Hematopoietic multipotent progenitor cell (in vitro differentiated cells): ENCODE measurements around the gene IBTK. TPM values are rescaled to one million over a fixed set of nuclear protein-coding genes. Genes with fewer than 3 reads are reported as not detected.
"Not testable (repeated sequence)": the region's sequence is repeated elsewhere in the genome, so short reads cannot be mapped to it uniquely, and the experiment has no call there.

Experiments
- DNase-seq, 3 donors: peaks; one replicate each; pipeline ENCODE4 v3.0.0-alpha.2; 2011 to 2015; ENCODE audit warnings: low read depth in 2 of 3, low spot score in 2 of 3
- total RNA-seq: library from RNA; depleted of rRNA; stranded (reverse); fragments of >200 nt; gene quantifications from one replicate; pipeline ENCODE4 v1.2.3, GENCODE V29; 2012

Gene IBTK
- total RNA-seq, 1 donor, result 15.1 TPM

DNA sequence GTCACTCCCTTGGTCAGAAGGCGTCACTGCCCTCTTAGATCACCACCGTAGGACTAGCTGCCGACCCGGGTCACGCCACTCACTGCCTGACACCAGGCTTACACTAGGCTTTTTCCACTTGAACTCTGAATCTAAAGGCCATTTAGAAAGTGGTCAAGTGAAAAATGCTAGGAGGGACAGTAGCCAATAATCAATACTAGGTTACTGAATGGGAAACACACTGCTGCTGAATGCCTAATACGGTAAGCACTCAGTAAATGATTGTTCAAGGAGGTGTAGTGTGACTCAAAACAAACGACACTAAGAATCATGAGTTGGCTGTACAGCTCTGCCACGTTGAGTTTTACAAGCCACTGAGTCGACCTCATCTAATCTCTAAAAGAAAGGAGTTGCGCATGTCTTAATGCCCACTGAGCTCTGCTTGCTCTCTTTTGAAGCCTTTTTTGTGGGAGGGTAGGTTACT is 760 bp upstream of the IBTK start:
- DNase-seq, result no peak

DNA sequence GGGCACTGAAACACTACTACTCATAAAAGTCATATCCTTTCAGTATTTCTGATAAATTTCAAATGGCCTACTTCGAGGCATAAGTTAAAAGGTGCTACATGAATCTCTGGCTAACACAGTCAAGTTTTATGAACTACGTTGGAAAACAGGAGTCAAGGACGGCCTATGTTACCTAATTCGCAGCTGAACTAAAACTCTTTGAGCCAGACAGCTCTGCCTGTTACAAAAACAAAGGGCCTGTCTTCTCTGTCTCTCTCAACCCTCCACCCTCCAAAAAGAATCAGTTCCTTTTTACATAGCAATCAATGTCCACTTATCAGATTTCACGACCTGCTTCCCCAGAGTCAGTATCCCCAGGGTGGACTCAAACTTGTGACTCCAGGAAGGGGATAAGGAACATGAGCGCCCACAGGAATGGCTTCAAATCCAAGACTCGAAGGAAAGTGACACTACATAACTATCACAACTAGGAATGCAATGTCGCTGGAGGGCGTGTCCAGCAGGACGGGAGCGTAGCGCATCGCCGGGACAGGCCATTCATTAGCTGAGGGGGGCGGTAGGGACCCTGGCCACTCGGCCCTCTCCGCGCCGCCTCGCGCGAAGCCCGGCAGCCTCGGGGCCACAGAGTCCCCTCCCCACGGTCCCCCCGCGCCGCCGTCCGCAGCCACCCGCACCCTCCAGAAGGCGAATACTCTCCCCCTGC is 591 bp downstream of the IBTK start:
- DNase-seq, result peak in 2 of 3 donors; percentile 61 to 65

DNA sequence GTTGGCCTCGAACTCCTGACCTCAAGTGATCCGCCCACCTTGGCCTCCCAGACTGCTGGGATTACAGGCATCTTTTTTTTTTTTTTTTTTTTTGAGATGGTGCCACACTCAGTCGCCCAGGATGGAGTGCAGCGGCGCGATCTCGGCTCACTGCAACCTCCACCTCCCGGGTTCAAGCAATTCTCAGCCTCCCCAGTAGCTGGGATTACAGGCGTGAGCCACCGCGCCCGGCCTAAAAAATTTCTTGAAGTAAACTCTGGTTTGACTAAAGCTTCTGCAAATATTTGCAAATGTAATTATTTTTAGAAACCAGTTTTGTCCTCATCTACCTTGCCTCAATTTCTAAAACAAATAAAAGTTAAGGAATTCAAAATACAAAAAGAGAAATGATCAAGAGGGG is 1.2 kb downstream of the IBTK start:
- no peak for DNase-seq

DNA sequence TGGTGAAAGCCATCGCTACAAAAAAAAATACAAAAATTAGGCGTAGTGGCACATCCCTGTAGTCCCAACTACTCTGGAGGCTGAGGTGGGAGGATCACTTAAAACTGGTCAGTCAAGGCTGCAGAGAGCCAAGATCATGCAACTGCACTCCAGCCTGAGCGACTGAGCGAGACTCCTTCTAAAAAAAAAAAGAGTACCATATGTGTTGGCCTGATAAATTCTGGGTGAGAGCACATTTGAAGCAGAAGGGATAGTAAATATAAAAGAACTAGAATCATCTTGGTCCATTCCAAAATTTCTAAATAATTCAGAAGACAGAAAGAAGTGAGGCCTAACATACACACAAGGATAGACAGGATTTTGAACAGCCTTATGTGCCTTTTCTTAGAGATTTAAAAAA is 2.2 kb downstream of the IBTK start:
- DNase-seq, result no peak

DNA sequence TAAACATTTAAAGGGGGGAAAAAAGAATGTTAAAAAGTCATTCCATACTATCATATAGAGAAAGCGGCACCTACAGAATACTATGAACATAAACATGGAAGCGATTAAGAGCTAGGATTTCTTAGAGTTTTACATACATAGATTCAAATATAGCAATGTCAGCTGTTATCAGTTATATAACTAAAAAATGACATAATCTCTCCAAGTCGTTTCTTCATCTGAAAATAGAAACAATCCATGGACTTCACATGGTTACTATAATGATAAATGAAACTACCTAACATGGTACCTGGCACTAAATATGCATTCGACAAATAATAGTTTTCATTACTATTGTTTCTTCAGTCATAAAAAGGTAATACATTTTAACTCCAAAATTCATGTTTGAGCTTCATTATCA is 3.7 kb downstream of the IBTK start:
- DNase-seq, result no peak

DNA sequence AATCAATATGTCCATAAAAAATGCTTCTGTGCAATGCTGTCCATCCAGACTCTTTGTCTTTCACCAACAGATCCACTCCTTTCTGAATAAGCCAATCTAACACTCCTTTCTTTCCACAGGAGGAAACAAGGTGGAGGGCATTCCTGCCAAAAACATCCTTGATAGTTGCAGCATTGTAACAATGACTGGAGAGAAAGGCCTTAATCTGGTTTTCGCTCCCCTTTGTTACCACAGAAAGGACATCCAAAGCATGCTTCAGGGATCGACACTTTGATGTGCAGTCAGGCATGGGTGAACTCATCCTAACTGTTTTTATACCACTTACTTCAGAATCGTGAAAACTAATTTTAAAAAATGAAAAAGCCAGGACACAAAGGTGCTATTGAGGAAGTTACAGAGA is 7.4 kb downstream of the IBTK start:
- DNase-seq, result no peak

DNA sequence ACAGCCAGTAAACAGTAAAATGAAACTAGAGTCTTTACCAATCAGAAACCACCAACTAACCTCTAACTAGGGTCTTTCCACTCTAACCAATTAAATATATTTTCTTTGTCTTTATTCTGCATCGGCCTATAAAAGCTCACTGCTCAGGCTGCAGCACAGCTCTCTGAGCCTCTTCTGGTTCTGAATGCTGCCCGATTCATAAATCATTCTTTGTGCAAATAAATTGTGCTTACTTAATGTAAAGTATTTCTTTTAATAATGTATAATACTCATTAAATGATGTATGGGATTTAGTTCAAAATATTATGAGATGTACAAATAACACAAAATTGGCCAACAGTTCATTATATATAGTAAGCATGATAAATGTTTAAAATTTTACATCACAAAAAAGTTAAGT is 7.9 kb downstream of the IBTK start:
- DNase-seq, result no peak

DNA sequence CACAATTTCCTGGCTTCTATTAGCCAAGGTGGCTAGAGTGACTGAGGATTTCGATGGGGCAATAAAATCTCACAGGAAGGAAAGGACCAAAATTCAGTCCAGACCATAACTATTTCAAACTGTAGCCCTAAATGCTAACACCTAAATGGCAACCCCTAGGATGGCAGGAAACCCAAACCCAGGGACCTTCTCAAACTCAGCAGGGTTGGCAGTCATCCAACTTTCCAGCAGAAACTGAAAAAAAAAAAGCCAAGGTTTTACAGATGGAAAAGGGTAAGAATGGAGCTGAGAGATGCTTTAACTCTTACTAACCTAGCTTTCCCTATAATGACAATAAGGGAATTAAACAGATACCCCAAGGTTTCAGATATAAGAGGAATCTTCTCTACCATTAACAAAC is 10.5 kb downstream of the IBTK start:
- DNase-seq, result peak in 1 of 3 donors; percentile 10

DNA sequence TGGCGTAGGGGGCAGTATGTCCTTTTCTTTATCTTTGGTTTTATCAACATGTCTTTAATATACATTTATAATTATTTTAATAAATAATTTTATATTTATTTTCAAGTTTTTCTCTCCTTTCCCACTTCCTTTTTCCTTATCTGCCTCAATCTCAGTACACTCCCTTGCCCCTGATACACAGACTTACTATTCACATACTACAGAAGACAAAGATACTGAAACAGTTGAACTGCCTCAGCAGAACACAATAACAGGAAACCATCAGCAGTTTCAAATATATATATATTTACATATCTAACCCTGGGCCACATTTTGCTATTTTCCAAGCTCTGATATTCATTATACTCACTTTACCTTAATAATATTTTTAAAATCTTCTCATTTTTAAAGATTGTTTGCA is 19.8 kb downstream of the IBTK start:
- no peak for DNase-seq

DNA sequence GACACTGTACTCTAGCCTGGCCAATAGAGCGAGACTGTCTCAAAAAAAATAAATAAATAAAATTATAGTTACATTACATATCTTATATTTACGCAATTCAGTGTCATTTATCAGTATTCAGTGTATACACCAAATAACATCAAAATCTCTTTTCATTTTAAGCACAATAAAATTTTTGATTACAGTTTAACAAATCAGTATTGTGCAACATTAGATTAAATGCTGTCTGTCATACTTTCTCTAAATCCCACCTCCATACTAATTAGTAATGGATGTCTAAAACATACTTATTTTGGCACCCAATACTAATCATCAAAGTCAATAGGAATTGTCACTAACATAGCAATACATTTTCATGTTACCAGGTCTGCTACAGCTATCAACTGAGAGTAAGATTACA is 27.4 kb downstream of the IBTK start:
- DNase-seq, result no peak

DNA sequence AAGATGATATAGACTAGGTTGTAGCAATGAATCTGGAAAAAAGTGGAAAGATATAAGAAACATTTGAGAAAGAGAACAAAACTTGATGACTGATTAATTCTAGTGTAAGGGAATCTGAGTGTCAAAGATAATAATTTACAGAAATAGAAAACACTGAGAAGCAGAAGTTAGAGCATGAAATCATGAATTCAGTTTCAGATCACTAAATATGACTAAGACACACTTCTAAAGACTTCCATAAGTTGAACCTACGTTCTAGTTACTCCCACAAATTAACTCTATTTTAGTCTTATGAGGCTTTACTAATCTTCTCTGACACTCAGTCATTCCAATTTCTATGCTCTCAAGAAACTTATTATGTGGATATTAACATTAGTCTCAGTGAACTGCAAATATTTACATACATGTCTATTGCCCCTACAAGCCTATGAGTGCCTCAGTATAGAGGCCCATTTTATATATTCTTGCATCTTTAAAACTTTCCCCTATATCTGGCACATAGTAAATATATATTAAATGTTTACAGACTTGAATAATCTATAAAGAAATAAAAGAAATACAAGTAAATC is 30.4 kb downstream of the IBTK start:
- no peak for DNase-seq

DNA sequence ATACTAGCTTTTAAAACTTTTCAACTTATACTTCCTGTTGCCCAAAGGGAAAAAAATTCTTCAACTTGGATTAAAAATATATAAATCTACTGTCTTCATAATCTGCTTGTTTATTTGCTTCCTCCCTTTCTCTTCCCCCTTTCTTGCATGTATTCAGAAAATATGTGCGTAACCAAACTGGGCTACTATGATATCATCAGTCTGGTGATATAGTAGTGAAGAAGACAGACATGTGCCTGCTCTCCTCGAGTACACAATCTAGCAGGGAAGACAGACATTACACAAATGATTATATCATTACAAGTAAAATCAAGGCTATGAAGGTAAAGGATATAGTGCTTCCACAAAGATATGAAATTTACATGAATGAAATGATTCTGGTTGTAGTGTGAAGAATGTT is 31.0 kb downstream of the IBTK start:
- DNase-seq, result no peak

DNA sequence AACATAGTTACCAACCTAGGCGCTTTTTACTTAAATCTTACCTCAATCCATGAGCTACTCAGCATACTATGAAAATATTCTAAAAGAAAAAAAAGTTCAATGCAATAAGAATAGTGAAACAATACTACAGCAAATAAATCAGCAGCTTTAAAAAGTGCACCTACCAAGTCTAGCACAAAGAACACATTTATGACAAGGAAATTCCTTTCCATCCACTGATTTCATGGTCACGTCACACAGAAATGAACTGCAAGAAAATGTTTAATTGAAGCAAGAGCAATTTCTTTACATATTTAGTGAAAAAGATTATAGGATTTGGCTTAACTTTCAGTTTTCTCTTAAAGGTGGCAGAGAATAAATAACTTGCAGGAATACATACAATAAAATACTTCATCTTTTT is 36.2 kb downstream of the IBTK start:
- DNase-seq, result no peak

DNA sequence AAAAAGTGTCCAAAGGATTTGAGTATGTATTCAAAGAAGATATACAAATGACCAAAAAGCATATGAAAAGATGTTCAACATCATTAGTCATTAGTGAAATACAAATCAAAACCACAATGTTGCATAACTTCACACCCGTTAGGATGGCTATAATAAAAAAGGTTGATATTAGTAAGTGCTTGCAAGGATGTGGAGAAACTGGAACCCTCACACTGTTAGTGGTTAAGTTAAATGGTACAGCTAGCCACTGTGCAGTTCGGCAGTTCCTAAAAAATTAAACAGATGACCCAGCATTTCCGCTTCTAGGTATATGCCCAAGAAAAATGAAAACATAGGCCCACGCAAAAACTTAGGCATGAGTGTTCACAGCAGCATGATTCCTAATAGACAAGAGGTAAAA is 38.6 kb downstream of the IBTK start:
- no peak for DNase-seq

DNA sequence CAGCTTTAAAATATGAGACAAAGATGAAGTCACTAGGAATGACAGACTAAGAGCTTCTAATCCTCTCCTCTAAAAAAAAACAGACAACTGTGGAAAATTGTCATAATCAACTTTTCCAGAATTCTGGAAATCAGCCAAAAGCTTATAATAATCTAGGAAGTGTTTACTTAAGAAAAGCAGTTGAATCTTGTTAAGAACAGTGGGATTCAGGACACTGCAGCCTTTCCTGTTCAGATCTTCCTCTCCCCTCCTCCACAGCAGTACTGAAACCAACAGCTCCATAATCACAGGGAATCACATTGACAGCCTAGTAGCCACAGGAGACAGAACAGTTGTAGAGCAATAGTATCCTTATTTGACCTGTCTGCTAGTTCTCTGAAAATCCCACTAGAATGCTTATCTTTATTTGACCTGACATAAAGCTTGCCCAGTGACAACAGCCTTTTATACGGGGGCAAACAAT is 41.6 kb downstream of the IBTK start:
- peak in 2 of 3 donors; percentile 29 to 31 for DNase-seq

DNA sequence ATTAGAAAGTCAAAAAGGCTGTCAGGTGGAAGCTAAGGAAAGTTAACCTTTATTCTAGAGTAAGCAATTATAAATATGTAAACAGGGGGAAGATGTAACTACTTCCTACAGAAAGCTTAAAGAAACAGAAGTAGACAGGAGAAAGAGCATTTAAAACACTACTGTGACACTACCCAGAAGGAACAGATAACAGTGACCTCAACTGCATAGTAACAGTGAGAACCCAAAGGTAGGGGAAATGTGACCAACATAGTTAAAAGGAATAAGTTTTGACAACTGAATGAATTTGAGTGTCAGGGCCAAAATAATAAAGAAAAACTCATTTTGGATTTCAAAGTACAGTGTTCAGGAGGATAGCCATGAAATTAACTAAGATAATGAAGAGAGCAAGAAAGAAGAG is 43.5 kb downstream of the IBTK start:
- no peak for DNase-seq

DNA sequence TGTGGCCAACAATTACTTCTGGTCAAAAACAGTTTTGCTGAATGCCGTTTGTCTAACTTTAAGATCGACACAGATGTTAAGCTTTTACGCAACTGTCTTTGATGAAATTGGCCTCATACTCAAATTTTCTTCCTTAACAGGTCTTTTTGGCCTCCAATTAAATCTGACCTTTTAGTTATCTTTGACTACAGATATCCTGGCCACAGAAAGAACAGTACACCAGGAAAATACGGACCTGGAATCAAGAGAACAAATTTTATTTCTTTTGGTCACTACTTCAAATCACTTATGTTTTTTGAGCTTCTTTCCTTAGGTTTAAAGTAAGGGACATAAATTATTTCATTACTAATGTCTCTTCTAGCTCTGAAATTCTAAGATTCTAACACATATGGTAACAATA is 49.8 kb downstream of the IBTK start:
- no peak for DNase-seq

DNA sequence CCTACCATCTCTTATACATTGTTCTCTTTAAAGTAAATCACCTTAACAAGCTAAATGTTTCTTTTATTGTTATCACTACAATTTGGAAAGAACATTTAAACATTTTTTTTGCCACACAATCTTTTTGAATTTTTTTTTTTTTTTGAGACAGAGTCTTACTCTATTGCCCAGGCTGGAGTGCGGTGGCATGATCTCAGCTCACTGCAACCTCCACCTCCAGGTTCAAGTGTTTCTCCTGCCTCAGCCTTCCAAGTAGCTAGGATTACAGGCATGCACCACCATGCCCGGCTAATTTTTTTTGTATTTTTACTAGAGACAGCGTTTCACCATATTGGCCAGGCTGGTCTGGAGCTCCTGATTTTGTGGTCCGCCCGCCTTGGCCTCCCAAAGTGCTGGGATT is 50.3 kb downstream of the IBTK start:
- not testable (repeated sequence) for DNase-seq

DNA sequence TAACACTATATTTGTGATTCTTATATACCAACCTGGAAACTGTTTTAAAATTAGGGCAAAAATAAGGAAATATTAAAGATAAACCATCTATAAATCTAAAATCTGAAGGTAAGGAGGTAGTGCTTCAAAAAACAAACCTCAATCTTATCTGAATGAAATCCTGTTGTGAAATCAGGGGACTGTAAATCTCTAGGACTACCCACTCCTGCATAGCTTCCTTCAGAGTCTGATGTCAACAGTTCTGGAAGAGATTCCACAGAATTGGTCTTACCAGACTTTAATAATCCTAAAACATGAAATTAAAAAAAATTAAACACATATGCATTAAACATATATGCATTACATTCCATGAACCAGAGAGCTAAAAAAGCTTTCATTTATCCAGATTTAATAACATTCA is 51.4 kb downstream of the IBTK start:
- DNase-seq, result no peak

DNA sequence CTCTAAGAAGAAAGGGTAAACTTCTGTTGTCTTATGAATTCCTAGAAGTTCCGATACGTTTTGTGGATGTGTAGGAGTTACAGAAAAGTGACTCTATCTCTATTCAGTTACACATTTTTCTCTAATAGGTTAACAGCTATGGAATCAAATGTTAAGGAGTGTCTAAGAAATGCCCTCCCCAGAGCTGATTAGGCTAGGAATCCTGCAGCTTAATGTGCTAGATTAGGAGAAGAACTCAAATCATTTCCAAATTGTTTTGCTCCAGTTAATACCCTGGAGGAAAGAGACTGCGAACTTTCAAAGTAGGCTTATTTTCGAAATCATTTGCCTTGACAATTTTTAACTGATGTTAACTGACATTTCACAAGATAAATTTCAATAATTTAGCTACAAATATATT is 51.9 kb downstream of the IBTK start:
- DNase-seq, result no peak

DNA sequence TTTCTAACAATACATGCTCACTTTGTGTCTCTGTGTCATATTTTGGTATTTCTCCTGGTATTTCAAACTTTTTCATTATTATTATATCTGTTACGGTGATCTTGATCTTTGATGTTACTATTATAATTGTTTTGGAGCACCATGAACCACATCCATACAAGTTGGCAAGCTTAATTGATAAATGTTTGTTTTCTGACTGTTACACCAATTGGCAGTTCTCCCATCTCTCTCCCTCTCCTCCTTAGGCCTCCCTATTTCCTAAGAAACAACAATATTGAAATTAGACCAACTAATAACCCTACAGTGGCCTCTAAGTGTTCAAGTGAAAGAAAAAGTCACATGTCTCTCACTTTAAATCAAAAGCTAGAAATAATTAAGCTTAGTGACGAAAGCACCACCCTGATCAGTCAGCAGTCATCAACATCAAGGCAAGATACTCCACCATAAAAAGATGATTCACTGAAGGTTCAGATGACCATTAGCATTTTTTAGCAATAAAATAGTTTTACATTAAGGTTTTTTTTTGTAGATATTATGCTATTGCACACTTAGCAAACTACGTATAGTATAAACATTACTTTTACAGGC is 61.5 kb downstream of the IBTK start:
- DNase-seq, result no peak

DNA sequence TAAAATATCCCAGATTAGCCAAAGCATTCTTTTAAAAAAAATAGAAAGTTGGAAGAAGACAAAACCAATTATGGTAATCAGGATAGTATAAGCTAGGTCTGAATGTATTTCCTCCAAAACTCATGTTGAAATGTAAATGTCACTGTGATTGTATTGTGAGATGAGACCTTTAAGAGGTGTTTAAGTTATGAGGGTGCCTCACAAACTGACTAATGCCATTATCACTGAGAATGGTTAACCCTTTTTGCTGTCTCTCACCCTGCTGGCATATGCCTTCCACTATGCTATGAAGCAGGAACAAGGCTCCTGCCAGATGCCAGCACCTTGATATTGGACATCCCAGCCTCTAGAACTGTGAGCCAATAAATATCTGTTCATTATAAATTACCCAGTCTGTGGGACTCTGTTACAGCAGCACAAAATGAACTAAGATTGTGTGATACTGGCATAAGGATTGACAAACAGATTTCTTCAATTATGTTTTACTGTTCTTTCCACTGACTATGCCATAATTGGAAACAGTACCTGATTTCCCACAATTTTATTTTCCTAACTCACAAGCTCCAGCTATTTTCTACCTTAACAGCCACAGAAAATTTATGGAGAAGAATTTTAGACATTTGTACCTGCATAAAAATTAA is 63.8 kb downstream of the IBTK start:
- DNase-seq, result no peak
